Neutrophil (primary cell): ENCODE results near the gene ITPRID1.

ENCODE experiments used
- H3K27ac ChIP-seq: fragments of 200-600 bp; sonication (generic); 2 replicates; pipeline ENCODE4 v1.5.1; 2016; ENCODE audit warnings: mild to moderate bottlenecking, moderate library complexity
- H3K27me3 ChIP-seq: fragments of 200-600 bp; sonication (generic); 2 replicates; pipeline ENCODE4 v1.6.0; 2016; ENCODE audit warnings: mild to moderate bottlenecking
- H3K36me3 ChIP-seq: fragments of 200-600 bp; sonication (generic); 2 replicates; pipeline ENCODE4 v1.5.1; 2017
- H3K4me1 ChIP-seq, 2 experiments: fragments of 200-600 bp in 1 of 2; sonication (generic) in 1 of 2; 1 replicate in 1 of 2; 2 replicates in 1 of 2; pipeline versions ENCODE4 v1.5.1 to v1.6.1; 2013 to 2016; ENCODE audit warnings: low read depth in 1 of 2, low read length in 1 of 2, mild to moderate bottlenecking in 1 of 2, moderate library complexity in 1 of 2; ENCODE audit not compliant: control insufficient read depth in 1 of 2, insufficient read depth in 1 of 2
- H3K4me3 ChIP-seq, 2 experiments: fragments of 200-600 bp in 1 of 2; sonication (generic) in 1 of 2; 1 replicate in 1 of 2; 2 replicates in 1 of 2; pipeline ENCODE4 v1.5.1; 2013 to 2016; ENCODE audit warnings: low read depth in 1 of 2, low read length in 1 of 2, mild to moderate bottlenecking in 1 of 2, moderate library complexity in 1 of 2
- H3K9me3 ChIP-seq: fragments of 200-600 bp; sonication (generic); 2 replicates; pipeline ENCODE4 v1.5.1; 2016
- CTCF ChIP-seq: fragments of 200-600 bp; sonication (generic); IDR thresholded peaks from 2 replicates; pipeline ENCODE4 v1.5.1; 2016; ENCODE audit warnings: antibody characterized with exemption

The ITPRID1 gene

GRCh38 chr7:31494421-31494820 is 19.5 kb upstream of the ITPRID1 start:
- no peak for TF ChIP-seq CTCF
- Histone ChIP-seq H3K27ac (no peak overlapping the region), H3K4me3 (no peak overlapping the region), H3K36me3 (no peaks in the 10 kb centered on the region), H3K4me1 (no peaks in the 10 kb centered on the region), H3K27me3 (no peaks in the 10 kb centered on the region), H3K9me3 (no peaks in the 10 kb centered on the region)

- Histone ChIP-seq H3K9me3 (no peaks in the 10 kb centered on the region), H3K4me1 (no peaks in the 10 kb centered on the region), H3K27ac (no peak overlapping the region), H3K36me3 (no peaks in the 10 kb centered on the region), H3K4me3 (no peak overlapping the region), H3K27me3 (no peaks in the 10 kb centered on the region)
- no peak for TF ChIP-seq CTCF
Measured at GRCh38 chr7:31495653-31496052, 18.2 kb upstream of the ITPRID1 start.

- no peak overlapping the region for H3K27ac ChIP-seq
- no peaks in the 10 kb centered on the region for H3K9me3 ChIP-seq
- H3K36me3 ChIP-seq = no peaks in the 10 kb centered on the region
- H3K27me3 ChIP-seq = no peaks in the 10 kb centered on the region
- H3K4me3 ChIP-seq = no peak overlapping the region
- no peaks in the 10 kb centered on the region for H3K4me1 ChIP-seq
- no peak for TF ChIP-seq CTCF
Measured at GRCh38 chr7:31497516-31497915, 16.4 kb upstream of the ITPRID1 start.

GRCh38 chr7:31500656-31501055 is 13.2 kb upstream of the ITPRID1 start:
- H3K36me3 ChIP-seq = no peaks in the 10 kb centered on the region
- no peaks in the 10 kb centered on the region for H3K9me3 ChIP-seq

GRCh38 chr7:31508823-31509222 is 5.1 kb upstream of the ITPRID1 start:
- no peaks in the 10 kb centered on the region for H3K9me3 ChIP-seq
- H3K27ac ChIP-seq = no peak overlapping the region
- H3K27me3 ChIP-seq = no peaks in the 10 kb centered on the region
- no peak overlapping the region for H3K4me3 ChIP-seq
- no peaks in the 10 kb centered on the region for H3K4me1 ChIP-seq
- H3K36me3 ChIP-seq = no peaks in the 10 kb centered on the region
- TF ChIP-seq CTCF = no peak

More at GRCh38 chr7:31500656-31501055, 13.2 kb upstream of the ITPRID1 start:
- Histone ChIP-seq H3K4me1 (no peaks in the 10 kb centered on the region), H3K4me3 (no peak overlapping the region), H3K27ac (no peak overlapping the region), H3K27me3 (no peaks in the 10 kb centered on the region)
- TF ChIP-seq CTCF = no peak

GRCh38 chr7:31512166-31512565 is 1.7 kb upstream of the ITPRID1 start:
- Histone ChIP-seq H3K27ac (no peak overlapping the region), H3K27me3 (no peaks in the 10 kb centered on the region), H3K4me1 (no peaks in the 10 kb centered on the region), H3K4me3 (no peak overlapping the region), H3K36me3 (no peaks in the 10 kb centered on the region), H3K9me3 (no peaks in the 10 kb centered on the region)
- TF ChIP-seq CTCF = no peak
